ENCODE measurements around the gene OR10H3.

- TF ChIP-seq EP300 (IDR thresholded peaks at IDR 0.05; ENCODE audit: low read depth) (no peak), POLR2AphosphoS5 (IDR thresholded peaks at IDR 0.05) (no peak)
Measured at GRCh38 chr19:15722956-15723355, 14.8 kb upstream of the OR10H3 start.
